Caco-2 (cell line): ENCODE measurements around the gene KRTAP9-9. TPM values are rescaled to one million over a fixed set of nuclear protein-coding genes. Genes with fewer than 3 reads are reported as not detected.
"Not testable (repeated sequence)": the region's sequence is repeated elsewhere in the genome, so short reads cannot be mapped to it uniquely, and the experiment has no call there.

Source experiments
- BruUV-seq: library from RNA; stranded (reverse); fragments of 400-500 nt; replicated peaks from 2 replicates; lab custom pipeline; 2021; lab: Mats Ljungman, UMichigan
- CTCF ChIA-PET: fragments of 300-600 bp; sonication (Branson Sonifier 250); formaldehyde crosslinking; loops from one replicate; lab custom pipeline; 2022; ENCODE audit warnings: antibody characterized with exemption; lab: Charles Lee
- POLR2A ChIA-PET: fragments of 300-600 bp; sonication (Branson Sonifier 250); formaldehyde crosslinking; loops from one replicate; lab custom pipeline; 2022; ENCODE audit warnings: antibody characterized with exemption; lab: Charles Lee
- DNase-seq, 2 experiments: peaks; one replicate each; pipeline versions ENCODE4 v3.0.0 to v3.0.0-alpha.2; 2020 to 2022
- H3K27me3 ChIP-seq: replicated peaks from 2 replicates; pipeline ENCODE4 v1.6.0; 2011; ENCODE audit warnings: low read length; ENCODE audit not compliant: control insufficient read depth, insufficient read depth
- H3K36me3 ChIP-seq: 2 replicates; pipeline ENCODE4 v1.5.1; 2011; ENCODE audit warnings: low read length; ENCODE audit not compliant: control insufficient read depth, insufficient read depth
- H3K4me1 ChIP-seq: fragments of 250-450 bp; sonication (Bioruptor Pico); 2 replicates; pipeline ENCODE4 v1.5.1; 2020; ENCODE audit warnings: mild to moderate bottlenecking
- H3K4me3 ChIP-seq: 2 replicates; pipeline ENCODE4 v1.5.1; 2011; ENCODE audit warnings: low read depth, mild to moderate bottlenecking, control low read depth, low read length
- H3K9me3 ChIP-seq: fragments of 250-450 bp; sonication (Bioruptor Pico); 2 replicates; pipeline ENCODE4 v1.5.1; 2020; ENCODE audit warnings: mild to moderate bottlenecking, moderate library complexity
- H3K27ac Mint-ChIP-seq: one replicate; pipeline ENCODE4 v1.8.0; 2022; ENCODE audit warnings: mixed read lengths; ENCODE audit not compliant: unreplicated experiment
- H3K27me3 Mint-ChIP-seq: one replicate; pipeline ENCODE4 v1.8.0; 2022; ENCODE audit warnings: mixed read lengths; ENCODE audit not compliant: insufficient read depth, unreplicated experiment
- H3K36me3 Mint-ChIP-seq: one replicate; pipeline ENCODE4 v1.8.0; 2022; ENCODE audit warnings: mild to moderate bottlenecking, mixed read lengths; ENCODE audit not compliant: insufficient read depth, unreplicated experiment
- H3K4me1 Mint-ChIP-seq: one replicate; pipeline ENCODE4 v1.8.0; 2022; ENCODE audit warnings: low read depth, mixed read lengths; ENCODE audit not compliant: unreplicated experiment
- H3K4me3 Mint-ChIP-seq: one replicate; pipeline ENCODE4 v1.8.0; 2022; ENCODE audit warnings: mild to moderate bottlenecking, moderate library complexity, mixed read lengths; ENCODE audit not compliant: unreplicated experiment
- H3K9me3 Mint-ChIP-seq: one replicate; pipeline ENCODE4 v1.8.0; 2022; ENCODE audit warnings: mixed read lengths; ENCODE audit not compliant: unreplicated experiment
- intact Hi-C: fragments of 100-400 bp; cut with micrococcal nuclease; formaldehyde crosslinking; loops from one replicate; pipeline ENCODE4 v1.10.0; 2022; ENCODE audit not compliant: unreplicated experiment
- total RNA-seq: library from RNA; stranded (reverse); gene quantifications from 2 replicates; pipeline ENCODE4 v1.2.3, GENCODE V29; 2022
- TF ChIP-seq, protein P1 (sequence below), 2 experiments: fragments of 200-600 bp in 1 of 2; IDR thresholded peaks; 1 replicate in 1 of 2; 2 replicates in 1 of 2; pipeline versions ENCODE4 v1.5.1 to v1.8.0; 2011 to 2022; ENCODE audit warnings: antibody characterized with exemption in 1 of 2, control low read depth in 1 of 2, inconsistent platforms in 1 of 2, low read depth in 1 of 2, low read length in 1 of 2, mild to moderate bottlenecking in 1 of 2, moderate library complexity in 1 of 2; ENCODE audit not compliant: insufficient read depth in 1 of 2, severe bottlenecking in 1 of 2, unreplicated experiment in 1 of 2

Gene KRTAP9-9
- total RNA-seq, 1 experiment from 2014 or later = not detected

DNA sequence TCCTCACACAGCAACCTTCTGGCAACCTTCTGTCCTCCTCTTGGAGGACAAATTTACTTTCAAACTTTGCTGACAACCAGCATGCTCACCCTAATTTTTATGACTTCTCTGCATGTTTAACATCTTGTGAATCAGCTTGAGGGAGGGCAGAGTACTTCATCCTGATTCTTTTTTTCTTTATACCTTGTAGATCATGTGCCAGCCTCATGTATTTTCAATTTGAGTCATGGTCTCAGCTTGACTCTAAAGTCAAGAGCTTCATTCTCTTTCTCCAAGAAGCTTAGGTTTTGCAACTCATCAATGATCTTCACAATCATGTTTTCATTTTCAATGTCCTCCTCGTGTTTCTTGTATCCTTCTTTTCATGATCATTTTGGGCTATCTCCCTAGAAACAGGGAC is 16.7 kb downstream of the KRTAP9-9 start:
- H3K36me3 Mint-ChIP-seq = no peaks in the 10 kb centered on the region
- BruUV-seq = no TSS peak
- intact Hi-C loops = no loop called here
- CTCF ChIA-PET = no interaction called here
- no peak overlapping the region for H3K4me3 ChIP-seq
- TF ChIP-seq, protein P1, sequence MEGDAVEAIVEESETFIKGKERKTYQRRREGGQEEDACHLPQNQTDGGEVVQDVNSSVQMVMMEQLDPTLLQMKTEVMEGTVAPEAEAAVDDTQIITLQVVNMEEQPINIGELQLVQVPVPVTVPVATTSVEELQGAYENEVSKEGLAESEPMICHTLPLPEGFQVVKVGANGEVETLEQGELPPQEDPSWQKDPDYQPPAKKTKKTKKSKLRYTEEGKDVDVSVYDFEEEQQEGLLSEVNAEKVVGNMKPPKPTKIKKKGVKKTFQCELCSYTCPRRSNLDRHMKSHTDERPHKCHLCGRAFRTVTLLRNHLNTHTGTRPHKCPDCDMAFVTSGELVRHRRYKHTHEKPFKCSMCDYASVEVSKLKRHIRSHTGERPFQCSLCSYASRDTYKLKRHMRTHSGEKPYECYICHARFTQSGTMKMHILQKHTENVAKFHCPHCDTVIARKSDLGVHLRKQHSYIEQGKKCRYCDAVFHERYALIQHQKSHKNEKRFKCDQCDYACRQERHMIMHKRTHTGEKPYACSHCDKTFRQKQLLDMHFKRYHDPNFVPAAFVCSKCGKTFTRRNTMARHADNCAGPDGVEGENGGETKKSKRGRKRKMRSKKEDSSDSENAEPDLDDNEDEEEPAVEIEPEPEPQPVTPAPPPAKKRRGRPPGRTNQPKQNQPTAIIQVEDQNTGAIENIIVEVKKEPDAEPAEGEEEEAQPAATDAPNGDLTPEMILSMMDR (IDR thresholded peaks at IDR 0.05; ENCODE audit: insufficient read depth in 1 of 2, low read depth in 1 of 2, low read length in 1 of 2, severe bottlenecking in 1 of 2, unreplicated experiment in 1 of 2) = no peak
- H3K9me3 ChIP-seq = no peaks in the 10 kb centered on the region
- peaks cover 9% of the 10 kb centered on the region for H3K4me1 Mint-ChIP-seq
- no peaks in the 10 kb centered on the region for H3K27me3 ChIP-seq
- no peaks in the 10 kb centered on the region for H3K9me3 Mint-ChIP-seq
- no peak overlapping the region for H3K4me3 Mint-ChIP-seq
- no peaks in the 10 kb centered on the region for H3K36me3 ChIP-seq
- POLR2A ChIA-PET = no interaction called here
- no peaks in the 10 kb centered on the region for H3K27me3 Mint-ChIP-seq
- no peaks in the 10 kb centered on the region; the same call in 1 of the 2 replicates for H3K4me1 ChIP-seq
- no peak for DNase-seq
- H3K27ac Mint-ChIP-seq = no peak overlapping the region

DNA sequence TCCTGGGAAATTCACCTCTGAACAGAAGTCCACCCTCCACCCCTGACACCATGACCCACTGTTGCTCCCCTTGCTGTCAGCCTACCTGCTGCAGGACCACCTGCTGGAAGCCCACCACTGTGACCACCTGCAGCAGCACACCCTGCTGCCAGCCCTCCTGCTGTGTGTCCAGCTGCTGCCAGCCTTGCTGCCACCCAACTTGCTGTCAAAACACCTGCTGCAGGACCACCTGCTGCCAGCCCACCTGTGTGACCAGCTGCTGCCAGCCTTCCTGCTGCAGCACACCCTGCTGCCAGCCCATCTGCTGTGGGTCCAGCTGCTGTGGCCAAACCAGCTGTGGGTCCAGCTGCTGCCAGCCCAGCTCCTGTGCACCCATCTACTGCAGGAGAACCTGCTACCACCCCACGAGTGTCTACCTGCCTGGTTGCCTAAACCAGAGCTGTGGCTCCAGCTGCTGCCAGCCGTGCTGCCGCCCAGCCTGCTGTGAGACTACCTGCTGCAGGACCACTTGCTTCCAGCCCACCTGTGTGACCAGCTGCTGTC is 20.5 kb downstream of the KRTAP9-9 start, which contains the start of gene KRTAP9-7:
KRTAP9-7 (plus strand) TSS at position 51 of the 543 bp plus-strand sequence; CDS start at position 51, 0 bp downstream.
- H3K27ac Mint-ChIP-seq, DNase-seq, H3K27me3 ChIP-seq, POLR2A ChIA-PET, H3K27me3 Mint-ChIP-seq, H3K4me1 Mint-ChIP-seq, H3K4me3 ChIP-seq, CTCF ChIA-PET, intact Hi-C loops, H3K9me3 Mint-ChIP-seq, H3K9me3 ChIP-seq, H3K36me3 ChIP-seq, H3K4me3 Mint-ChIP-seq, H3K36me3 Mint-ChIP-seq, BruUV-seq, H3K4me1 ChIP-seq: not testable (repeated sequence)

DNA sequence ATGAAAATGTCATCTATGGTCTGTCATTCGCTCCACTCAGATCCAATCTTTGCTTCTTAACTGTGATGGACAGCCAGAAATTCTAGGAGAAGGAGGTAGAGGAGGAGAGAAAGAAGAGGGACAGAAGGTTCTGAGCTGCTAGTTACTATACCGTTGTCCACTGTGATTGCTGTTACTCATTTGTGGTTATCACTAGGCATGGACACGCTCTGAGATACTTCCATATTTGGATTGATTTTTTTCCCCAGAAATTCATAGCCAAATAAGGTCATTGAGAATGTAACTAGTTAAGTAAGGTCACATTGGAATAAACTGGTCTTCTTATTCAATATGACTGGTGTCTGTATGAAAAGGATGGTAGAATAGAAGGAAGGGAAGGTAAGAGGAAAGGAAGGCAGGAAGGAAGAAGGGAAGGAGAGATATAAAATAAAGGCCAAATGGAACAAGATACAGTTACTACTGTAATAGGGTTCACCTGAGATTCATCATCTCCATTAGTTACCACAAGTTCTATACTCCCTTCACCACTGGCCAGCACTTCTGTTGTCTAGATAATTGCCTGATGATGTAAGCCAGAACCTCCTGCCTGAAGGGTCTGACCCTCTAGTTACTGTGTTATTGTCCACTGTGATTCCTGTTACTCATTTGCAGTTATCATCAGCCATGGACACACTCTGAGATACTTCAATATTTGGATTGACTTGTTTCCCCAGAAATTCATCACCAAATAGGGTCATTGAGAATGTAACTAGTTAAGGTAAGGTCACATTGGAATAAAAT is 23.2 kb downstream of the KRTAP9-9 start:
- Histone ChIP-seq H3K4me3 (no peak overlapping the region), H3K4me1 (peaks cover under 1% of the 10 kb centered on the region), H3K36me3 (no peaks in the 10 kb centered on the region), H3K27me3 (no peaks in the 10 kb centered on the region), H3K9me3 (no peaks in the 10 kb centered on the region)
- Mint-ChIP-seq H3K4me3 (no peak overlapping the region), H3K9me3 (no peaks in the 10 kb centered on the region), H3K27ac (no peak overlapping the region), H3K27me3 (no peaks in the 10 kb centered on the region), H3K36me3 (no peaks in the 10 kb centered on the region), H3K4me1 (peaks cover 9% of the 10 kb centered on the region)
- TF ChIP-seq, protein P1 (IDR thresholded peaks at IDR 0.05; ENCODE audit: insufficient read depth in 1 of 2, low read depth in 1 of 2, low read length in 1 of 2, severe bottlenecking in 1 of 2, unreplicated experiment in 1 of 2) = no peak
- no peak for DNase-seq
- BruUV-seq = no TSS peak
- ChIA-PET CTCF (no interaction called here), POLR2A (no interaction called here)
- intact Hi-C loops = no loop called here
